Measurements from ENCODE around the gene MAST3. TPM values are rescaled to one million over a fixed set of nuclear protein-coding genes. Genes with fewer than 3 reads are reported as not detected.

MAST3 gene
- total and polyA plus RNA-seq, 2 of the 13 experiments (the other 11 are each of a cell fraction or from before 2014, with no cell fraction given) = 4.1 to 4.6 TPM

DNA sequence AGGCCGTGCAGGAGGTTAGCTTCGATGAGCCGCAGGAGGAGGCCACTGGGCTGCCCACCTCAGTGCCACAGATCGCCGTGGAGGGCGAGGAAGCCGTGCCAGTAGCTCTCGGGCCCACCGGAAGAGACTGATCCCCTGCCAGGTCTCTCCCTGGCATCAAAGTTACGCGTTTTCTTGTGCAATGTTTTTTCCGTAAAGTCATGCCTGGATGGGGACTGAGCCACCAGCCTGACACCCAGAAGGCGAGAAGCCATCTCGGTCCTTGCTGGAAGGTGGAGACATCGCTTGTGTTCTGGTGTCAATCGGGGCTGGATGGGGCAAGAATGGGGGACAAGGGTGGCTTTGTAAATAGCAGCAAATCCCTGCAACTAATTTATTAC is 52.0 kb downstream of the MAST3 start:
- 89% methylated on average over 13 of the region's 16 CpGs for WGBS (ENCODE audit: low lambda C conversion rate)
- Histone ChIP-seq H3K9ac (ENCODE audit: insufficient read depth, low read depth, low read length) (no peak overlapping the region), H4K20me1 (ENCODE audit: insufficient read depth, low read length) (no peaks in the 10 kb centered on the region), H3K4me1 (ENCODE audit: insufficient read depth, low read length) (peaks cover 24% of the 10 kb centered on the region), H3K27me3 (ENCODE audit: control insufficient read depth in 1 of 2, insufficient read depth in 2 of 2, low read length in 2 of 2) (no peaks in the 10 kb centered on the region; a peak in 1 of 5 replicates), H3K79me2 (ENCODE audit: insufficient read depth, low read length) (peaks cover 13% of the 10 kb centered on the region), H2AFZ (ENCODE audit: low read length) (no peak overlapping the region), H3K4me3 (replicated peaks in 1 of 3; ENCODE audit: insufficient read depth in 1 of 3, low read depth in 2 of 3, low read length in 3 of 3) (no peak overlapping the region), H3K36me3 (replicated peaks in 1 of 2; ENCODE audit: control insufficient read depth in 1 of 2, insufficient read depth in 2 of 2, low read length in 2 of 2) (peaks cover 10 to 22% of the 10 kb centered on the region in 2 experiments; a peak in 4 of 5 replicates), H3K4me2 (ENCODE audit: low read depth, low read length) (no peak overlapping the region), H3K27ac (ENCODE audit: extremely low read length, insufficient read depth, low read length) (no peak overlapping the region), H3K9me3 (ENCODE audit: low read length) (no peaks in the 10 kb centered on the region)
- ChIA-PET POLR2A (no interaction called here), CTCF (ENCODE audit: low intra/inter-chr PET ratio, low total read pairs) (no interaction called here)
- ATAC-seq = no peak
- BruUV-seq (replicated peaks) = no TSS peak
- no peak for FAIRE-seq
- intact Hi-C loops (cut with micrococcal nuclease; ENCODE audit: unreplicated experiment) (no loop called here), in situ Hi-C loops (cut with HindIII; ENCODE audit: extremely low pct_ligation_motif_present, low pct_unique_long_range_greater_than_20kb) (no loop called here)
- TF ChIP-seq ZBTB1 (CRISPR knock-in tag; IDR thresholded peaks at IDR 0.05; ENCODE audit: borderline replicate concordance) (no peak), PHB2 (IDR thresholded peaks at IDR 0.05; ENCODE audit: partially characterized antibody) (no peak), POLR2A (IDR thresholded peaks at IDR 0.05; ENCODE audit: insufficient read depth in 1 of 2, low read depth in 2 of 2, low read length in 2 of 2) (no peak), ZNF781 (CRISPR knock-in tag; IDR thresholded peaks at IDR 0.05; ENCODE audit: borderline replicate concordance, not compliant biosample characterization) (no peak), THAP11 (CRISPR knock-in tag; IDR thresholded peaks at IDR 0.05) (no peak), ZSCAN29 (CRISPR knock-in tag; conservative IDR thresholded peaks at IDR 0.05) (no peak), ZNF605 (CRISPR knock-in tag; IDR thresholded peaks at IDR 0.05) (no peak), ZNF264 (CRISPR knock-in tag; IDR thresholded peaks at IDR 0.05) (no peak), MYNN (CRISPR knock-in tag; IDR thresholded peaks at IDR 0.05; ENCODE audit: low read depth) (no peak), YEATS2 (CRISPR knock-in tag; IDR thresholded peaks at IDR 0.05; ENCODE audit: borderline replicate concordance) (no peak), GFI1 (CRISPR knock-in tag; IDR thresholded peaks at IDR 0.05; ENCODE audit: borderline replicate concordance) (no peak), NCOA2 (CRISPR knock-in tag; IDR thresholded peaks at IDR 0.05) (no peak), REST (IDR thresholded peaks at IDR 0.05; ENCODE audit: borderline replicate concordance in 1 of 2, low read depth in 1 of 2, low read length in 2 of 2) (no peak), FOXK2 (IDR thresholded peaks at IDR 0.05) (no peak), BORCS8-MEF2B (CRISPR knock-in tag; IDR thresholded peaks at IDR 0.05) (no peak), PHF21A (CRISPR knock-in tag; IDR thresholded peaks at IDR 0.05) (no peak), NFE2L1 (CRISPR knock-in tag; IDR thresholded peaks at IDR 0.05; ENCODE audit: borderline replicate concordance) (no peak), HOMEZ (CRISPR knock-in tag; IDR thresholded peaks at IDR 0.05; ENCODE audit: low read depth) (no peak)
- TF ChIP-seq, protein P1, sequence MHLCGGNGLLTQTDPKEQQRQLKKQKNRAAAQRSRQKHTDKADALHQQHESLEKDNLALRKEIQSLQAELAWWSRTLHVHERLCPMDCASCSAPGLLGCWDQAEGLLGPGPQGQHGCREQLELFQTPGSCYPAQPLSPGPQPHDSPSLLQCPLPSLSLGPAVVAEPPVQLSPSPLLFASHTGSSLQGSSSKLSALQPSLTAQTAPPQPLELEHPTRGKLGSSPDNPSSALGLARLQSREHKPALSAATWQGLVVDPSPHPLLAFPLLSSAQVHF (CRISPR knock-in tag; IDR thresholded peaks at IDR 0.05) = no peak
- DNase-seq (ENCODE audit: low spot score) = no peak

Data from HepG2 (cell line).